Stimulated activated memory B cell treated with anti-CD40 and anti-IgM and Interleukin-4, amounts not matched to agents 10 μg/mL and 1 μg/mL and 100 μg/mL, for 72 hours (primary cell): ENCODE results near the gene DTX3L.
"Not testable (repeated sequence)": the region's sequence is repeated elsewhere in the genome, so short reads cannot be mapped to it uniquely, and the experiment has no call there.

Experiments used
- ATAC-seq: fragments of 150-1000 bp; cut with Tn5 transposase; 2 replicates; pipeline ENCODE4 v1.10.0; 2021
- H3K27ac Mint-ChIP-seq: one replicate; pipeline ENCODE4 v1.8.0; 2022; ENCODE audit warnings: mild to moderate bottlenecking, mixed read lengths
- H3K27me3 Mint-ChIP-seq: one replicate; pipeline ENCODE4 v1.8.0; 2022; ENCODE audit warnings: mixed read lengths
- H3K36me3 Mint-ChIP-seq: one replicate; pipeline ENCODE4 v1.8.0; 2022; ENCODE audit warnings: mixed read lengths
- H3K4me1 Mint-ChIP-seq: one replicate; pipeline ENCODE4 v1.8.0; 2022; ENCODE audit warnings: mixed read lengths
- H3K4me3 Mint-ChIP-seq: one replicate; pipeline ENCODE4 v1.8.0; 2022; ENCODE audit warnings: mild to moderate bottlenecking, moderate library complexity, mixed read lengths
- H3K9me3 Mint-ChIP-seq: one replicate; pipeline ENCODE4 v1.8.0; 2022; ENCODE audit warnings: mixed read lengths

DTX3L gene

GRCh38 chr3:122548619-122549018, 15.5 kb upstream of the DTX3L start:
- ATAC-seq: no peak
- Mint-ChIP-seq H3K4me1 (no peaks in the 10 kb centered on the region), H3K27ac (no peak overlapping the region), H3K36me3 (peaks cover 65% of the 10 kb centered on the region), H3K9me3 (no peaks in the 10 kb centered on the region), H3K4me3 (no peak overlapping the region), H3K27me3 (no peaks in the 10 kb centered on the region)

GRCh38 chr3:122553171-122553570, 11.0 kb upstream of the DTX3L start:
- no peak overlapping the region for H3K27ac Mint-ChIP-seq
- H3K9me3 Mint-ChIP-seq: no peaks in the 10 kb centered on the region
- H3K4me1 Mint-ChIP-seq: no peaks in the 10 kb centered on the region
- no peak for ATAC-seq
- H3K36me3 Mint-ChIP-seq: peaks cover 69% of the 10 kb centered on the region
- H3K27me3 Mint-ChIP-seq: no peaks in the 10 kb centered on the region
- no peak overlapping the region for H3K4me3 Mint-ChIP-seq

GRCh38 chr3:122555275-122556071, 8.7 kb upstream of the DTX3L start:
- ATAC-seq: no peak
- peaks cover 9% of the 10 kb centered on the region for H3K4me1 Mint-ChIP-seq

GRCh38 chr3:122557356-122557755, 6.8 kb upstream of the DTX3L start:
- no peaks in the 10 kb centered on the region for H3K9me3 Mint-ChIP-seq
- no peak for ATAC-seq

More at GRCh38 chr3:122555275-122556071, 8.7 kb upstream of the DTX3L start:
- H3K4me3 Mint-ChIP-seq: no peak overlapping the region
- no peaks in the 10 kb centered on the region for H3K27me3 Mint-ChIP-seq
- peaks cover 65% of the 10 kb centered on the region for H3K36me3 Mint-ChIP-seq
- no peaks in the 10 kb centered on the region for H3K9me3 Mint-ChIP-seq
- H3K27ac Mint-ChIP-seq: no peak overlapping the region

GRCh38 chr3:122558605-122559004, 5.5 kb upstream of the DTX3L start:
- Mint-ChIP-seq H3K27me3 (no peaks in the 10 kb centered on the region), H3K36me3 (peaks cover 49% of the 10 kb centered on the region), H3K9me3 (no peaks in the 10 kb centered on the region), H3K27ac (no peak overlapping the region), H3K4me3 (no peak overlapping the region), H3K4me1 (peaks cover 40% of the 10 kb centered on the region)
- no peak for ATAC-seq

More at GRCh38 chr3:122557356-122557755, 6.8 kb upstream of the DTX3L start:
- H3K27ac Mint-ChIP-seq: no peak overlapping the region
- no peak overlapping the region for H3K4me3 Mint-ChIP-seq
- H3K4me1 Mint-ChIP-seq: peaks cover 28% of the 10 kb centered on the region
- H3K27me3 Mint-ChIP-seq: no peaks in the 10 kb centered on the region
- peaks cover 58% of the 10 kb centered on the region for H3K36me3 Mint-ChIP-seq

GRCh38 chr3:122559906-122560305, 4.2 kb upstream of the DTX3L start:
- no peak for ATAC-seq
- Mint-ChIP-seq H3K27me3 (no peaks in the 10 kb centered on the region), H3K9me3 (no peaks in the 10 kb centered on the region), H3K4me3 (no peak overlapping the region), H3K36me3 (peaks cover 38% of the 10 kb centered on the region), H3K27ac (peak overlapping the region; percentile 25), H3K4me1 (peaks cover 48% of the 10 kb centered on the region)

GRCh38 chr3:122560680-122561079, 3.5 kb upstream of the DTX3L start:
- peak overlapping the region; percentile 35 for H3K27ac Mint-ChIP-seq
- no peaks in the 10 kb centered on the region for H3K27me3 Mint-ChIP-seq
- peaks cover 31% of the 10 kb centered on the region for H3K36me3 Mint-ChIP-seq
- ATAC-seq: peak; percentile 49
- H3K4me1 Mint-ChIP-seq: peaks cover 55% of the 10 kb centered on the region
- no peak overlapping the region for H3K4me3 Mint-ChIP-seq
- H3K9me3 Mint-ChIP-seq: no peaks in the 10 kb centered on the region

- H3K4me3 Mint-ChIP-seq: peak overlapping the region; percentile 95
- H3K36me3 Mint-ChIP-seq: peaks cover 31% of the 10 kb centered on the region
- H3K4me1 Mint-ChIP-seq: peaks cover 79% of the 10 kb centered on the region
- H3K9me3 Mint-ChIP-seq: no peaks in the 10 kb centered on the region
- H3K27me3 Mint-ChIP-seq: no peaks in the 10 kb centered on the region
- no peak for ATAC-seq
- peak overlapping the region; percentile 89 for H3K27ac Mint-ChIP-seq
Observed at GRCh38 chr3:122562923-122563716, 1.0 kb upstream of the DTX3L start.

GRCh38 chr3:122563717-122564025, 467 bp upstream of the DTX3L start:
- peak; percentile 25 for ATAC-seq
- Mint-ChIP-seq H3K27me3 (no peaks in the 10 kb centered on the region), H3K4me1 (peaks cover 84% of the 10 kb centered on the region), H3K36me3 (peaks cover 33% of the 10 kb centered on the region), H3K27ac (peak overlapping the region; percentile 89), H3K4me3 (peak overlapping the region; percentile 95), H3K9me3 (no peaks in the 10 kb centered on the region)

- not testable (repeated sequence) for ATAC-seq, H3K27me3 Mint-ChIP-seq, H3K9me3 Mint-ChIP-seq
- peak overlapping the region; percentile 15 for H3K4me3 Mint-ChIP-seq
- H3K36me3 Mint-ChIP-seq: peaks cover 58% of the 10 kb centered on the region
- H3K4me1 Mint-ChIP-seq: peaks cover 73% of the 10 kb centered on the region
- peak overlapping the region; percentile 85 for H3K27ac Mint-ChIP-seq
Observed at GRCh38 chr3:122568131-122568530, 4.0 kb downstream of the DTX3L start.

- H3K27ac Mint-ChIP-seq: peak overlapping the region; percentile 85
- peaks cover 73% of the 10 kb centered on the region for H3K4me1 Mint-ChIP-seq
- no peaks in the 10 kb centered on the region for H3K27me3 Mint-ChIP-seq
- no peak overlapping the region for H3K4me3 Mint-ChIP-seq
- H3K9me3 Mint-ChIP-seq: no peaks in the 10 kb centered on the region
- ATAC-seq: no peak
- H3K36me3 Mint-ChIP-seq: peaks cover 59% of the 10 kb centered on the region
Observed at GRCh38 chr3:122568755-122569154, 4.6 kb downstream of the DTX3L start.

GRCh38 chr3:122572940-122573412, 8.8 kb downstream of the DTX3L start:
- Mint-ChIP-seq H3K9me3 (no peaks in the 10 kb centered on the region), H3K36me3 (peaks cover 48% of the 10 kb centered on the region), H3K27ac (peak overlapping the region; percentile 100), H3K4me3 (no peak overlapping the region), H3K27me3 (no peaks in the 10 kb centered on the region), H3K4me1 (peaks cover 73% of the 10 kb centered on the region)
- peak; percentile 47 for ATAC-seq

GRCh38 chr3:122576174-122576940, 12.2 kb downstream of the DTX3L start:
- peak overlapping the region; percentile 99 for H3K4me3 Mint-ChIP-seq
- peaks cover 2% of the 10 kb centered on the region for H3K9me3 Mint-ChIP-seq
- H3K27ac Mint-ChIP-seq: peak overlapping the region; percentile 100
- peak; percentile 95 for ATAC-seq
- peaks cover 59% of the 10 kb centered on the region for H3K4me1 Mint-ChIP-seq
- H3K27me3 Mint-ChIP-seq: no peaks in the 10 kb centered on the region
- peaks cover 29% of the 10 kb centered on the region for H3K36me3 Mint-ChIP-seq

GRCh38 chr3:122577409-122578031, 13.4 kb downstream of the DTX3L start, which contains the start of gene PARP15:
Gene PARP15, plus strand, starts transcription at chr3:122577650. Its CDS starts 18 bp downstream, at chr3:122577668.
- H3K36me3 Mint-ChIP-seq: peaks cover 29% of the 10 kb centered on the region
- H3K9me3 Mint-ChIP-seq: peaks cover 9% of the 10 kb centered on the region
- H3K4me1 Mint-ChIP-seq: peaks cover 64% of the 10 kb centered on the region
- peak within 1 kb of the TSS; percentile 100 for H3K27ac Mint-ChIP-seq
- no peaks in the 10 kb centered on the region for H3K27me3 Mint-ChIP-seq
- peak within 1 kb of the TSS; percentile 99 for H3K4me3 Mint-ChIP-seq
- ATAC-seq: peak; percentile 4
